Breast epithelium (tissue), 3 donors: ENCODE data around the gene PARD6A.

Experiments
- POLR2A ChIP-seq: fragments of 450-650 bp; IDR thresholded peaks from one replicate; pipeline ENCODE4 v1.6.1; 2016; ENCODE audit warnings: antibody characterized with exemption, mild to moderate bottlenecking, moderate library complexity
- POLR2AphosphoS5 ChIP-seq, 3 donors: sonication (generic); formaldehyde crosslinking; IDR thresholded peaks; one replicate each; pipeline ENCODE4 v1.6.1; 2017; ENCODE audit warnings: antibody characterized with exemption in 3 of 3

GRCh38 chr16:67674851-67675578 is 14.3 kb downstream of the PARD6A start:
- no peak for TF ChIP-seq POLR2A
- TF ChIP-seq POLR2AphosphoS5 (IDR thresholded peaks at IDR 0.05) = no peak
